Endothelial cell of umbilical vein (primary cell): ENCODE data around the gene JAG2. TPM values are rescaled to one million over a fixed set of nuclear protein-coding genes. Genes with fewer than 3 reads are reported as not detected.

Experiments
- BruUV-seq: library from RNA; stranded (reverse); fragments of 400-500 nt; replicated peaks from 2 replicates; lab custom pipeline; 2021; lab: Mats Ljungman, UMichigan
- CTCF ChIA-PET: fragments of 300-600, 350-600 bp; sonication (Branson Sonifier 250); formaldehyde crosslinking; loops from one replicate; lab custom pipeline; 2021; ENCODE audit warnings: antibody characterized with exemption, inconsistent platforms; lab: Charles Lee
- POLR2A ChIA-PET: fragments of 300-600, 350-600 bp; sonication (Branson Sonifier 250); formaldehyde crosslinking; loops from one replicate; lab custom pipeline; 2021; ENCODE audit warnings: antibody characterized with exemption, inconsistent platforms; lab: Charles Lee
- DNase-seq: peaks from one replicate; pipeline ENCODE4 v3.0.0-alpha.2; 2011; ENCODE audit warnings: low read depth, low spot score
- FAIRE-seq: peaks from 2 replicates; lab custom pipeline; 2011; peaks lifted over from hg19 to GRCh38; lab: Jason Lieb, UNC
- H2AFZ ChIP-seq: 2 replicates; pipeline ENCODE4 v1.6.0; 2012; ENCODE audit warnings: low read depth, low read length, control low read depth, inconsistent platforms
- H3K27ac ChIP-seq: 2 replicates; pipeline ENCODE4 v1.5.1; 2011; ENCODE audit warnings: low read depth, mild to moderate bottlenecking, control low read depth, low read length, moderate library complexity; ENCODE audit not compliant: insufficient read depth
- H3K27me3 ChIP-seq, 2 experiments: 2 replicates each; pipeline versions ENCODE4 v1.6.0 to v1.6.1; 2011; ENCODE audit warnings: low read length in 2 of 2, mixed read lengths in 1 of 2; ENCODE audit not compliant: control insufficient read depth in 2 of 2, insufficient read depth in 2 of 2
- H3K36me3 ChIP-seq, 2 experiments: 2 replicates in 1 of 2; 3 replicates in 1 of 2; pipeline ENCODE4 v1.5.1; 2011; ENCODE audit warnings: low read length in 2 of 2, mild to moderate bottlenecking in 1 of 2, moderate library complexity in 1 of 2; ENCODE audit not compliant: control insufficient read depth in 2 of 2, insufficient read depth in 2 of 2; ENCODE audit errors: extremely low read depth in 1 of 2
- H3K4me1 ChIP-seq: 3 replicates; pipeline ENCODE4 v1.5.1; 2011; ENCODE audit warnings: mild to moderate bottlenecking, low read length; ENCODE audit not compliant: control insufficient read depth, insufficient read depth; ENCODE audit errors: extremely low read depth
- H3K4me2 ChIP-seq: 2 replicates; pipeline ENCODE4 v1.6.1; 2011; ENCODE audit warnings: low read length, control low read depth, mixed read lengths; ENCODE audit not compliant: insufficient read depth
- H3K4me3 ChIP-seq, 3 experiments: fragments of 200-600 bp in 1 of 3; sonication (generic), shearing (Covaris generic) in 1 of 3; replicated peaks in 1 of 3; 2 replicates each; pipeline ENCODE4 v1.5.1; 2011 to 2016; ENCODE audit warnings: control low read depth in 3 of 3, low read length in 3 of 3, mild to moderate bottlenecking in 2 of 3, inconsistent platforms in 1 of 3, low read depth in 1 of 3, moderate library complexity in 1 of 3; ENCODE audit not compliant: insufficient read depth in 1 of 3
- H3K79me2 ChIP-seq: 2 replicates; pipeline ENCODE4 v1.6.0; 2012; ENCODE audit warnings: low read length, inconsistent platforms; ENCODE audit not compliant: control insufficient read depth, insufficient read depth
- H3K9ac ChIP-seq: replicated peaks from 2 replicates; pipeline ENCODE3; 2011; ENCODE audit warnings: low read length, control low read depth; ENCODE audit not compliant: insufficient read depth; ENCODE audit errors: extremely low read depth
- H3K9me1 ChIP-seq: replicated peaks from 3 replicates; pipeline ENCODE4 v1.6.0; 2011; ENCODE audit warnings: mild to moderate bottlenecking, low read length; ENCODE audit not compliant: control insufficient read depth, insufficient read depth; ENCODE audit errors: extremely low read depth
- H3K9me3 ChIP-seq: replicated peaks from 2 replicates; pipeline ENCODE4 v1.5.1; 2012; ENCODE audit warnings: low read length, inconsistent platforms; ENCODE audit not compliant: control insufficient read depth, insufficient read depth
- H4K20me1 ChIP-seq: replicated peaks from 2 replicates; pipeline ENCODE3; 2011; ENCODE audit warnings: mild to moderate bottlenecking, low read length; ENCODE audit not compliant: control insufficient read depth, insufficient read depth; ENCODE audit errors: extremely low read depth
- CTCF ChIP-seq, 2 donors: IDR thresholded peaks; 1 replicate in 1 of 2; 2 replicates in 1 of 2; pipeline ENCODE4 v1.5.1; 2011; ENCODE audit warnings: low read length in 2 of 2, mild to moderate bottlenecking in 2 of 2, moderate library complexity in 2 of 2, control low read depth in 1 of 2, inconsistent platforms in 1 of 2, low read depth in 1 of 2; ENCODE audit not compliant: insufficient read depth in 1 of 2; ENCODE audit errors: extremely low read depth in 1 of 2
- EZH2 ChIP-seq: IDR thresholded peaks from 2 replicates; pipeline ENCODE4 v1.6.1; 2012; ENCODE audit warnings: borderline replicate concordance, low read depth, mild to moderate bottlenecking, moderate library complexity, low read length, inconsistent platforms; ENCODE audit not compliant: severe bottlenecking
- FOS ChIP-seq: IDR thresholded peaks from 2 replicates; pipeline ENCODE4 v1.6.1; 2011; ENCODE audit warnings: mild to moderate bottlenecking, low read length, moderate library complexity, borderline replicate concordance; ENCODE audit not compliant: insufficient read depth
- GATA2 ChIP-seq: IDR thresholded peaks from 2 replicates; pipeline ENCODE4 v1.7.0; 2011; ENCODE audit warnings: low read depth, mild to moderate bottlenecking, moderate library complexity, mixed read lengths, low read length; ENCODE audit not compliant: insufficient read length, insufficient read depth
- JUN ChIP-seq: IDR thresholded peaks from 2 replicates; pipeline ENCODE4 v1.6.1; 2011; ENCODE audit warnings: borderline replicate concordance, low read depth; ENCODE audit not compliant: insufficient read length, insufficient read depth
- MAX ChIP-seq: IDR thresholded peaks from 2 replicates; pipeline ENCODE4 v1.6.1; 2011; ENCODE audit not compliant: insufficient read depth, insufficient read length
- MYC ChIP-seq: IDR thresholded peaks from one replicate; pipeline ENCODE4 v1.6.1; 2011; ENCODE audit warnings: mild to moderate bottlenecking, low read depth, low read length
- POLR2A ChIP-seq: IDR thresholded peaks from 2 replicates; pipeline ENCODE4 v1.6.1; 2012; ENCODE audit warnings: low read depth, mild to moderate bottlenecking, control low read depth, low read length
- POLR2AphosphoS5 ChIP-seq: IDR thresholded peaks from 2 replicates; pipeline ENCODE4 v1.6.1; 2012; ENCODE audit warnings: low read depth, mild to moderate bottlenecking, control low read depth, low read length, moderate library complexity; ENCODE audit not compliant: insufficient read depth
- dilution Hi-C: fragments of 300-500 bp; cut with MboI; formaldehyde crosslinking; loops from one replicate; pipeline ENCODE4 v1.15.0; 2019; ENCODE audit warnings: low sequenced_read_pairs; ENCODE audit not compliant: extremely low pct_ligation_motif_present
- intact Hi-C: fragments of 100-400 bp; cut with micrococcal nuclease; formaldehyde crosslinking; loops from one replicate; pipeline ENCODE4 v1.10.0; 2022
- polyA plus RNA-seq, 4 experiments: library from polyadenylated mRNA; depleted of rRNA in 3 of 4; stranded (reverse) in 3 of 4; unstranded in 1 of 4; fragments of >200 nt; gene quantifications; 2 replicates each; pipeline versions ENCODE4 v1.2.1 to v1.2.3, GENCODE V29; 2011 to 2012; ENCODE audit warnings: missing spikeins in 1 of 4
- total RNA-seq: library from RNA; stranded (reverse); gene quantifications from 2 replicates; pipeline ENCODE4 v1.2.3, GENCODE V29; 2021

The JAG2 gene
- total and polyA plus RNA-seq, 2 donors (not counting 3 experiments of a cell fraction or from before 2014, with no cell fraction given): 105 to 128 TPM

GRCh38 chr14:105156414-105157375, 11.9 kb downstream of the JAG2 start:
- no peaks in the 10 kb centered on the region for H4K20me1 ChIP-seq
- TF ChIP-seq MYC: no peak
- dilution Hi-C loops (no loop called here), intact Hi-C loops (no loop called here)
- H3K9me1 ChIP-seq: no peaks in the 10 kb centered on the region
- peaks cover 0 to 22% of the 10 kb centered on the region in 2 experiments for H3K36me3 ChIP-seq
- no peak overlapping the region for H2AFZ ChIP-seq
- H3K79me2 ChIP-seq: peaks cover 35% of the 10 kb centered on the region
- CTCF ChIA-PET: interaction anchor here (2.5 kb wide), 1 partner anchor 12 kb away, joined by 11 read pairs; the partner anchor contains the start of gene JAG2
- H3K4me1 ChIP-seq: no peaks in the 10 kb centered on the region
- H3K27me3 ChIP-seq: no peaks in the 10 kb centered on the region
- H3K27ac ChIP-seq: no peak overlapping the region
- FAIRE-seq (no peak), DNase-seq (no peak)
- no TSS peak for BruUV-seq
- no peak overlapping the region for H3K4me3 ChIP-seq
- no peaks in the 10 kb centered on the region for H3K9me3 ChIP-seq
- H3K4me2 ChIP-seq: no peak overlapping the region
- POLR2A ChIA-PET: no interaction called here
- H3K9ac ChIP-seq: no peak overlapping the region

GRCh38 chr14:105155681-105156413, 12.7 kb downstream of the JAG2 start:
- CTCF ChIA-PET: no interaction called here
- Histone ChIP-seq H3K9ac (no peak overlapping the region), H3K9me3 (no peaks in the 10 kb centered on the region), H3K27ac (no peak overlapping the region), H3K27me3 (no peaks in the 10 kb centered on the region), H3K9me1 (no peaks in the 10 kb centered on the region), H3K36me3 (peaks cover 0 to 27% of the 10 kb centered on the region in 2 experiments), H3K4me1 (no peaks in the 10 kb centered on the region), H3K4me2 (no peak overlapping the region), H2AFZ (no peak overlapping the region), H4K20me1 (no peaks in the 10 kb centered on the region), H3K79me2 (peaks cover 27% of the 10 kb centered on the region), H3K4me3 (no peak overlapping the region)
- DNase-seq: no peak
- intact Hi-C loops: no loop called here
- no TSS peak for BruUV-seq
- no peak for FAIRE-seq
- no peak for TF ChIP-seq MAX
- TF ChIP-seq MYC: no peak
- no peak for TF ChIP-seq GATA2
- no peak for TF ChIP-seq POLR2AphosphoS5
- TF ChIP-seq JUN: no peak
- TF ChIP-seq FOS: no peak
- TF ChIP-seq EZH2: no peak
- no peak for TF ChIP-seq POLR2A
- no peak for TF ChIP-seq CTCF (IDR thresholded peaks at IDR 0.05; ENCODE audit: extremely low read depth in 1 of 2, insufficient read depth in 1 of 2, low read depth in 1 of 2, low read length in 2 of 2)
- POLR2A ChIA-PET: no interaction called here
- dilution Hi-C loops: no loop called here
